Left cardiac atrium (tissue), 4 donors: ENCODE results near the gene N4BP2. TPM values are rescaled to one million over a fixed set of nuclear protein-coding genes. Genes with fewer than 3 reads are reported as not detected.
"Not testable (repeated sequence)": the region's sequence is repeated elsewhere in the genome, so short reads cannot be mapped to it uniquely, and the experiment has no call there.

Experiments
- ATAC-seq, 2 donors: fragments of 200-7000 bp; cut with Tn5 transposase; one replicate each; pipeline ENCODE4 v1.9.1; 2020; ENCODE audit warnings: mild to moderate bottlenecking in 2 of 2, moderate library complexity in 2 of 2
- DNase-seq: peaks from one replicate; pipeline ENCODE4 v3.0.0-alpha.2; 2020
- intact Hi-C, 2 donors: fragments of 100-400 bp; cut with DNase I; formaldehyde crosslinking; loops; one replicate each; pipeline versions ENCODE4 v1.14.1 to v1.15.1; 2022 to 2023
- long read RNA-seq: library from polyadenylated mRNA; unstranded; transcript quantifications from one replicate; pipeline ENCODE4 v2.0.0, GENCODE V29; 2021
- total RNA-seq, 2 donors: library from RNA; stranded (reverse); fragmentation: NEBNext Ultra II Directional; extraction: Animal tissue kit (Norgen Biotek cat#: 25700); gene quantifications; one replicate each; pipeline ENCODE4 v1.2.1, GENCODE V29; 2021
- donor health status: DM: no; HTN: yes; CAD: no.
- donor health status: DM: no; HTN: yes; CAD: no; lungs with severe emphysema.
- donor health status: DM: yes; HTN: yes; CAD: no.
- donor health status: Dilated cardiomyopathy.

N4BP2 gene
- 1 to 10 TPM; 4.3 to 4.7 TPM for total RNA-seq
- long read RNA-seq, partial matches to known transcripts = 0 of 2 reads
- long read RNA-seq, other reads (novel, unspliced or antisense) = 2 of 2 reads

DNA sequence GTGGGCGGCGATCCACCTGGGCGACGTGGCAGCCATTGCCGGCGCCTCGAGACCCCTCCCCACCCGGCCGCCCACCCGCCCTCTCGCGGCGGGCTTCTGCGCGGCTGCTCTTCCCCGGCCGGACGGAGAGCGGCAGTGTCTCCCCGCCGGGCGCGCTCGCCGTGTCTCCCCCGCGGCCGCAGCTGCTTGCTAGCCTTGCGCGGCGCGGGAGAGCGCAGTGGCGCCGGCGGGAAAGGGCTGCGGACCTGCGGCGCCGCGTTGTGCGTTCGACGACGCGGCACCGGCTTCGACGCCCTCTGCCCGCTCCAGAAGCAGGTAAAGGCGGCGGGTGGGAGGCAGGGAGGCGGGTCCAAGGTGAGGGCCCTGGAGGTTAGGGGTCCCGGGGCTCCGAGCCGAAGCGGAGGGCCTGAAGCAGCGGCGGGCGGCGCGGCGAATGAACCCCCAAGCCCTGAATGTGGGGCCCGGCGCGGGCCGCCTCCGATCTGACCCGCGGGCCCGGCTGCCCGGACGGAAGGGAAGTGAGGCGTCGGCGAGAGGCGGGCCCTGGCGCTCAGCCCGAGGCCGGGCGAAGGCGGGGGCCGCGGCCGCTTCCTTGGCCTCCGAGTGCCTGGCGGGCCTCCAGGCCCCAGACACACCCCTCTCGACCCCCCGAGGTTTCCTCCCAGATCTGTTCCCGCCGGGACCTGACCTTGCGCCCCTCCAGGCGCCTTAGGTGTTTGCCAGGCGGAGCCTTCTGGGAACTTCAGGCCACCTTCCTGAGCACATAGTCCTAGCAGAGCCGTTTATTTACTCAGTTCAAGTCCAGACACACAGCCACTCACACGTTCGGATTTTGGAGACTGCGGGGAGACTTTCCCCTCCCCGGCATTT, at the start of gene N4BP2:
Gene N4BP2 (plus strand): TSS at position 135 of the 870 bp plus-strand sequence. CDS start 40,491 bp downstream, outside the sequence.
- intact Hi-C loops = loop anchor here (5.0 to 10.0 kb wide), 3 partner anchors 80 to 250 kb away; partner anchors contain the start of gene PDS5A (in 1 of the 2)
- ATAC-seq (peak; percentile 87 to 88), DNase-seq (peak; percentile 87)

DNA sequence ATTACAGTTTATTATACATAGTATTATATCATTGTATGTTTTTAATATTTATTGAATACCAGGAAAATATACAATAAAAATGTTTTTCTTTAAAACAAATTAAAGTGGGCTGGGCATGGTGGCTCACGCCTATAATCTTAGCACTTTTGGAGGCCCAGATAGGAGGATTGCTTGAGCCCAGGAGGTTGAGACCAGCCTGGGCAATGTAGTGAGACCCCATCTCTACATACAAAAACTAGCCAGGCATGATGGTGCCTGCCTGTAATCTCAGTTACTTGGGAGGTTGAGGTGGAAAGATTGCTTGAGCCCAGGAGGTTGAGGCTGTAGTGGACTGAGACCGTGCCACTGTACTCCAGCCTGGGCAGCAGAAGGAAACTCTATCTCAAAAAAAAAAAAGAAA, 40.6 kb upstream of the N4BP2 start:
- intact Hi-C loops = no loop called here
- ATAC-seq = no peak
- DNase-seq = no peak

DNA sequence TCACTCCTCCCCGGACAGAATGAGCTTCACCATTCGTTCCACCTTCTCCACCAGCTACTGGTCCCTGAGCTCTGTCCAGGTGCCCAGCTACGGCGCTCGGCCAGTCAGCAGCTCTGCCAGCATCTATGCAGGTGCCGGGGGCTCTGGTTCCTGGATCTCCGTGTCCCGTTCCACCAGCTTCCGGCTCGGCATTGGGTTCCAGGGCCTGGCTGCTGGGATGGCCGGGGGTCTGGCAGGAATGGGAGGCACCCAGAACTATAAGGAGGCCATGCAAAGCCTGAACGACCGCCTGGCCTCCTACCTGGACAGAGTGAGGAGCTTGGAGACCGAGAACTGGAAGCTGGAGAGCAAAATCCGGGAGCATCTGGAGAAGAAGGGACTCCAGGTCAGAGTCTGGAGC, 36.4 kb upstream of the N4BP2 start:
- ATAC-seq (no peak), DNase-seq (no peak)
- intact Hi-C loops = no loop called here

DNA sequence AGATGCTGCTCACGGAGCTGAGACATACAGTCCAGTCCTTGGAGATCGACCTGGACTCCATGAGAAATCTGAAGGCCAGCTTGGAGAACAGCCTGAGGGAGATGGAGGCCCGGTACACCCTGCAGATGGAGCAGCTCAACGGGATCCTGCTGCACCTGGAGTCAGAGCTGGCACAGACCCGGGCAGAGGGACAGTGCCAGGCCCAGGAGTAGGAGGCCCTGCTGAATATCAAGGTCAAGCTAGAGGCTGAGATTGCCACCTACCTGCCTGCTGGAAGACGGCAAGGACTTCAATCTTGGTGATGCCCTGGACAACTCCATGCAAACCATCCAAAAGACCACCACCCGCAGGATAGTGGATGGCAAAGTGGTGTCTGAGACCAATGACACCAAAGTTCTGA, 35.5 kb upstream of the N4BP2 start:
- DNase-seq, ATAC-seq, intact Hi-C loops: not testable (repeated sequence)

DNA sequence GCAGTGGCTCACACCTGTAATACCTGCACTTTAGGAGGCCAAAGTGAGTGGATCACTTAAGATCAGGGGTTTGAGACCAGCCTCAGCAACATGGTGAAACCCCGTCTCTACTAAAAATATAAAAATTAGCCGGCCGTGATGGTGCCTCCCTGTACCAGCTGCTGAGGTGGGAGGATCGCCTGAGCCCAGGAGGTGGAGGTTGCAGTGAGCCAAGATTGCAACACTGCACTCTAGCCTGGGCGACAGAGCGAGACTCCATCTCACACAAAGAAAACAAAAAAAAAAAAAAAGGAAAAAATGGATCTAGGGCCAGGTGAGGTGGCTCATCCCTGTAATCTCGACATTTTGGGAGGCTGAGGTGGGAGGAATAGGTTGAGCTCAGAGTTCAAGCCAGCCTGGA, 32.6 kb upstream of the N4BP2 start:
- DNase-seq, ATAC-seq, intact Hi-C loops: not testable (repeated sequence)

DNA sequence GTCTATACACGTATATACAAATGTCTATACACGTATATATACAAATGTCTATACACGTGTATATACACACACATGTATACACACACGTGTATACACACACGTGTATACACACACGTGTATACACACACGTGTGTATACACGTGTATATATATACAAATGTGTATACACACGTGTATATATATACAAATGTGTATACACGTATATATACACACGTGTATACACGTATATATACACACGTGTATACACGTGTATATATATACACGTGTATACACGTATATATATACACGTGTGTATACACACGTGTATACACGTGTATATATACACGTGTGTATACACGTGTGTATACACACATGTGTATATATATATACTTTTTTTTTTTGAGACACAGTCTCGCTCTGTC, 23.9 kb upstream of the N4BP2 start:
- intact Hi-C loops = no loop called here
- no peak for ATAC-seq
- no peak for DNase-seq

DNA sequence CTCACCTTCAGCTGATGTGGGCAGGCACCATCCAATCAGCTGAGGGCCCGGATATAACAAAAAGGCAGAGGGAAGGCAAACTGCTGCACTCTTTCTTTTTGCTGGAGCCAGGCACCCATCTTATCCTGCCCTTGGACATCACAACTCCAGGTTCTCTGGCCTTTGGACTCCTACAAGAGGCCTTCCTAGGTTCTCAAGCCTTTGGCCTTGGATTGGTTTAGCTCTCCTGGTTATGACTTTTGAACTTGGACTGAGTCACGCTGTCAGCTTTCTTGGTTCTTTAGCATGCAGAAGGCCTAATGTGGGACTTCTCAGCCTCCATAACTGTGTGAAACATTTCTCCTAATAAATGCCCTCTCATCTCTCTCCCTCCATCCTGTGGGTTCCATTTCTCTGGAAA, 23.0 kb upstream of the N4BP2 start:
- no peak for ATAC-seq
- no peak for DNase-seq
- intact Hi-C loops = no loop called here

DNA sequence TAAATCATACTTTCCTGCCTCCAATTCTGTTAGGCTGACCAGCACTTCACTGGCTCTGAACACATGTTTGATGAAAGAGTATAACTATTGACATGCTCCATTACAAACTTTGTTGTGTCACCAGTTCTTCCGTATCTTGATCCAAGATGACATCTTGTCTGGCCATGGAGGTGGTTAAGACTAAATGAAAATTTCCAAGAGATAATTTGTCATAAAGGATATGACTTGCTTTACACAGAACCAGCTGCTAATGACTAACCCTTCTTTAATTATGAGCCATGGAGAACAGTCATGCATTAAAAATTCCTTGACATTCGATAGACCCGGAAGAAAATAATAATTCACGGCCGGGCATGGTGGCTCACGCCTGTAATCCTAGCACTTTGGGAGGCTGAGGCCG, 17.7 kb upstream of the N4BP2 start:
- no peak for DNase-seq
- no peak for ATAC-seq
- intact Hi-C loops = no loop called here

DNA sequence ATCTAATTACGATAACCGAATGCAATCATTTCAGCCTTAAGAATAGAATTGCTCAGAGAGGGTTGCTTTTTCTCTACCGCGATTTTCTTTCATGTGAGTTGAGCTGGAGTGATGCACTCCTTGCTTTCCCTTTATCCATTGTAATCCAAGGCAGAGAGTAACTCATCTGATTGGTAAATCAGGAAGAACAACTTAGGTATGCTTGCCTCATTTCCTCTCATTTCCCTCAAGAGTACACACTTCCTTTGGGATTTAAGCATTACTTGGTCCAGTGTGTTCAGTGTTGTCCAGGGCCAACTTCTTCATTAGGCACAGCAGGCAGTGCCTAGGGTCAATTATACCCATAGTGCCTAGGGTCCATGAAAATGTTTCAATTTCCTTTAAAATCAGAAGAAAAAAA, 15.7 kb upstream of the N4BP2 start:
- intact Hi-C loops = no loop called here
- no peak for ATAC-seq

DNA sequence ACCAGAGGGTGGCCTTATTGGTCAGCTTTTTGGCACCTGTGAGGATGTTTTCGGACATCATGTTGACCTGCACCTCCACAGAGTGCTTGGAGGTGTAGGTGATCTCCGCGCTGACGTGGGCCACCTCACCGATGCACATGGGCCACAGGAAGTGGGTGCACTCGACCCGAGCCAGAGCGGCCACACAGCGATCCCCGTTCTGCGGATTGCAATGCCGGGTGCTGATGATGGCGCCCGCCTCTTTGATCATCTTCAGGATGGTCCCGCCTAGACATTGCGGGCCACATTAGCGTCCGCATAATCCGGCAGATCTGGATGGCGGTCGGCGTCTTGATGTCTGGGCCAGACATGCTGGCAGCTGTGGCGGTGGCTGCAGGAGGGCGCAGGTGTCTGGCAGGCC, 12.9 kb upstream of the N4BP2 start:
- ATAC-seq (no peak), DNase-seq (no peak)
- intact Hi-C loops = no loop called here

More for the DNA sequence above, 15.7 kb upstream of the N4BP2 start:
- no peak for DNase-seq

DNA sequence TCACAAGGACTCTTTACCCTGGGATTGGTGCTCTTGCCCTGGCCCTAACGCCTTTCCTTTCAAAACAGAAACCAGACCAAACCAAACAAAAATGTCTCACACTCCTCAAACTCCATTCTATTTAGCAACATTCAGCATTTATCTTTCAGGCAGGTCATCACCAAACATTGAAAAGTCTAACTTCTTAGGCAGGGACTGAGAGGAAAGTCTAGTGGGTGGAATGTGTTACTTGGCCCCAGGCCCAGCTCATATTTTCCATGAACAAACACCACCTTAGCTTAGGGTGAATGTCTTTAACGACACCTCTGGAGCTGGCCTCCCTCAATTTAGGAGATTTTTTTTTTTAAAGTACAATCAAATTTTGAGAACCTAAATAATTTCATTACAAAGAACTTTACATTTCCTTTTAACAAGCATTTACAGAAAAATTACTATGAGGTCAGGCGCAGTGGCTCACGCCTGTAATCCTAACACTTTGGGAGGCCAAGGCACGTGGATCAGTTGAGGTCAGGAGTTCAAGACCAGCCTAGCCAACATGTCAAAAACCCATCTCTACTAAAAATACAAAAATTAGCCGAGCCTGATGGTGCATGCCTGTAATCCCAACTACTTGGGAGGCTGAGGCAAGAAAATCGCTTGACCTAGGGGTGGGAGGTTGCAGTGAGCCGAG, 10.2 kb upstream of the N4BP2 start:
- intact Hi-C loops = no loop called here
- peak; percentile 72 to 94 for ATAC-seq
- peak; percentile 57 for DNase-seq

DNA sequence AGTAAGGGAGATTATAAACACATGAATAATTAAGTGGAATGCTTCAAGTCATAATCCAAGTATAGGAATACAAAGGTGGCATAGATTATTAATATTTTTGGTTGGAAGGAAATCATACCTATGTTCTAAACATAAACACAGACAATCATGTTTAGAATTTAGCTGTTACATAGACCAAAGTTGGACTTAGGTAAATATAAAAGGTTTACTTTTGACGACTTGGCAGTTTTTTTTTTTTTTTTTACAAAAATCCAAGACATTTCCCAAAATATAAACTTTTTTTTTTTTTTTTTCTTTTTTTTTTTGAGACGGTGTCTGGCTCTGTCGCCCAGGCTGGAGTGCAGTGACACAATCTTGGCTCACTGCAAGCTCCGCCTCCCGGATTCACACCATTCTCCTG, 3.5 kb upstream of the N4BP2 start:
- no peak for ATAC-seq
- DNase-seq = no peak
- intact Hi-C loops = loop anchor here in 1 of 2 donors (10.0 kb wide), 1 partner anchor 252 kb away; no protein-coding TSS in a partner anchor

DNA sequence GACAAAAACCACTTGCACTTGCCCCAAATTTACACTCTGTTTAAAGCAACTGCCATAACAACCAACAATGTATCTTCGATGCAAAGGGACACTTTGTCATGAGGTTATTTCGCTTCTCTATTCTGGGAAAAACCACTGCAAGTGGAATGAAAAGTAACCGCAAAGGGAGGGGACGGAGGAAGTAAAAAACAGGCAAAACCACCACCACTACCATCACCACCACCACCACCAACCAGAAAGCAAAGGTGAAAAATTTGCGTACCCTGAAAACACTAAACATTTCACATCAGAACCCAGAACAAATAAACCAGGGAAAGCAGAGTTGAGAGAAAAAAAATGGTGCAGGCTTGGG, 1.2 kb upstream of the N4BP2 start:
- intact Hi-C loops = loop anchor here (5.0 to 10.0 kb wide), 3 partner anchors 78 to 252 kb away; partner anchors contain the start of gene PDS5A (in 1 of the 2)
- no peak for ATAC-seq
- no peak for DNase-seq

DNA sequence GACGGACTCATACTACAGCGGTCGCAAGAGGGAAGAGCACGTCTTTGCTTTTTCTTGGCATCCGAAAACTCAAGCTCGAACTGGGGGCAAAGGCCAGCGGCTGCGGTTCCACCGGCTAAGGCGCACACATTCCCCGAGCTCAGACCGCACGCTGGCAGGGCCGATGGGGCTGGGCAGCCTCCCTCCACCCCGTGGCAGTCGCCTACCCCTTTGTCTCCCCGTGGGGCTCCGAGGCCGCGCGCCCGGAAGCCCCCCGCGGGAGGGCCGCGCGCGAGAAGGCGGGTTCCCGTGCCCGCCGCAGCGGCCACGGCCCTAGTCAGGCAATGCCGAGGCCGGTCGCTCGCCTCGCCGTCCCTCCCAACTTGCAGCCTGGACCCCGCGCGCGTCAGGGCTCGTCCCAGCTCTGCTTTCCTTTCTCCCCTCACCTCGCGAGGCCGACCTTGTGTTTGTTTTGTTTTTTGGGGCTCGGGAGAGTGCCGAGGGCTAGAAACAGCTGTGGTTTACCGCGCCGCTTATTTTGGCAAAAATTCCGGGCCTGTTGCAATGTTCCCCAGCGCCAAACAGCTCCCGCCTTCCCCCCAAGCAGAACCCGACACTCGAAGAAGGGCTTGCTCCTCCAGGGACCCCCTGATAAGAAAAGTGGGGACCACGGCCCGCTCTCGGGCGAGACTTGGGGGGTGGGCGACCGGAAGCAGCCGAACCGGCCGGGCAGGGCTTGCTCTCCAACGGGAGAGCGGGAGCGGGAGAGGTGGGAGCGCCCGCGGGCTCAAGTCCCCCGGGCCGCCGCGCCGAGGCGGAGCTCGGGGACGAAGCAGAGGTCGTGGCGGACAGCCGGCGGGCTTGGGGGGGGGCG, 561 bp upstream of the N4BP2 start:
- peak; percentile 74 for DNase-seq
- intact Hi-C loops = loop anchor here (5.0 to 10.0 kb wide), 3 partner anchors 79 to 251 kb away; partner anchors contain the start of gene PDS5A (in 1 of the 2)
- peak; percentile 47 to 55 for ATAC-seq

DNA sequence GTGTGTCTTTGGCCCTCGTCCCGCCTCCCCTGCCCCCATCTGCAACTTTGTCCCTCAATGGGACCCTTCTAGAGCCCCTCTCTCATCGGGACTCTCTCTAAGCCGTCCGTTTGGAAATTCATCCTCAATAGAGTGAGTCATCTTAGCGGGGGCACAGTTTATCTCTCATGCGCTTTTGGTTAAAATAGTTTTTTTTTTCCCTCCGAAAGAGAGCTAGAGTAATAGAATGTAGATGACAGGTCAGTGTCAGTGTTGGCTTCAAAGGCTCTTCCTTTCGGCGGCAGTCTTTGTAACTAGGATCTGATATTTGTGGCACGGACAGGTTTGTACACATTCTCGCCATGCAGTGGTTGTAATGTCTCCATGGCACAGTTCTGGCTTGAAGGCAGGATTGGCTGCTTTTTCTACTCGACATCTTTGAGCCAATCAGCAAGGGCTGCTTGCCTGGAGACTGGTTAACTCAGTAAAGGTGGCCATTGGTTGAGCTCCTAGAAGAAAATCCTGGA, 989 bp downstream of the N4BP2 start:
- peak; percentile 75 to 80 for ATAC-seq
- intact Hi-C loops = loop anchor here (5.0 to 10.0 kb wide), 3 partner anchors 80 to 250 kb away; partner anchors contain the start of gene PDS5A (in 1 of the 2)
- DNase-seq = peak; percentile 75

DNA sequence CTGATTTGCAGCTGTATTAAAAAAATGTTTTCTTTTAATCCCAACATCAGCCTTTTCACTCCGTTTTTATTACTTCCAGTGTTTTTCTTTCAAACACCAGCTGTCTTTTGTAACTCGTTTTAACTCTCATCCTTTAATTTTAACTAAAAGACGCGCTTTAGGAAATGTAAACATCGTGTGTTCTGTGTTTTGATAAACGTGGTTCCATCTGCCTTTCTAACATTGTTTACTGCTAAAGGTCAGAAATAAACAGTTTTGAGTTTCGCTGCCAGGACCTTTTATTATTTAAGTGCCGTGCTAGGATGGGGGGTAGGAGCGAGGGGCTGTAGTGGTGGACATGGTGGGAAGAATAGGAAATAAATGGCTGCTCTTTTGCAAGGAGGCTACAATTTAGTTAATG, 1.5 kb downstream of the N4BP2 start:
- no peak for DNase-seq
- intact Hi-C loops = loop anchor here (5.0 to 10.0 kb wide), 3 partner anchors 81 to 249 kb away; partner anchors contain the start of gene PDS5A (in 1 of the 2)

DNA sequence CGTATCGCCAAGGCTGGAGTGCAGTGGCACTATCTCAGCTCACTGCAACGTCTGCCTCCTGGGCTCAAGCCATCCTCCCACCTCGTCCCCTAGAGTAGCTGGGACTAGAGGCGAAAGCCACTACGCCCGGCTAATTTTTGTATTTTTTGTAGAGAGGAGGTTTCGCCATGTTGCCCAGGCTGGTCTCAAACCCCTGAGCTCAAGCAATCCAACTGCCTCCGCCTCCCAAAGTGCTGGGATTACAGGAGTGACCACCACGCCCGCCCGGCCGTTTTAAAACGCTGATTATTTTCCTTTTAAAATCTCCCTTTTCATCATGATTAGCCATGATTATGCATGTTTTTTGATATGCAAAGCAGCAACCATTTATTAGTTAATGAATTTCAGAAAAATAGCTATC, 2.2 kb downstream of the N4BP2 start:
- DNase-seq (no peak), ATAC-seq (no peak)
- intact Hi-C loops = loop anchor here (5.0 to 10.0 kb wide), 3 partner anchors 82 to 248 kb away; partner anchors contain the start of gene PDS5A (in 1 of the 2)

More for the DNA sequence above, 1.5 kb downstream of the N4BP2 start:
- ATAC-seq = no peak

DNA sequence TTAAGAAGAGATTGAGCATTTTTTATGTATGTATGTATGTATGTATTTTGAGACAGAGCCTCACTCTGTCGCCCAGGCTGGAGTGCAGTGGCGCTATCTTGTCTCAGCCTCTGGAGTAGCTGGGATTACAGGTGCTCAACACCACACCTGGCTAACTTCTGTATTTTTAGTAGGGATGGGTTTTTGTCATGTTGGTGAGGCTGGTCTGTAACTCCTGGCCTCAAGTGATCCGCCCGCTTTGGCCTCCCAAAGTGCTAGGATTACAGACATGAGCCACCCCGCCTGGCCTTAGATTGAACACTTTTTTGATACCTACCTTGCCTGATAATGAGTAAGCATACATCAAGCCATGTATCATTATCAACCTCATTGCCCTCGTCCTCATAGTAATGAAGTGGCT, 2.7 kb downstream of the N4BP2 start:
- intact Hi-C loops = loop anchor here (5.0 to 10.0 kb wide), 3 partner anchors 82 to 248 kb away; partner anchors contain the start of gene PDS5A (in 1 of the 2)
- ATAC-seq = no peak
- no peak for DNase-seq

DNA sequence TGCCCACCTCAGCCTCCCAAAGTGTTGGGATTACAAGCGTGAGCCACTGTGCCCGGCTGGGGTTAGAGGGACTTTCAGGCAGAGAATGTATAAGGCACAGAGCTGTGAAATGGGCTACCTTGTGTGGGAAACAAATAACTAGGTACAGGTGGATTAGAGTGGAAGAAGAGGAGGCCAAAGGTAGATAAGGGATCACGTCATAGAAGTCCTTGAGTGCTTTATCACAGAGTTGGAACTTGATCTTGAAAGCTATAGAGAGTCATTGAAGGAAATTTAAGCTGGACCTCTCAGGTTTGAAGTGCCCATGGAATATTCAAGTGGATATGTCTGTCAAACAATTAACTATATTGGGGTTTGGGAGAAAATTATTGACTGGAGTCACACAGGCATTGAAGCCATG, 8.4 kb downstream of the N4BP2 start:
- intact Hi-C loops = no loop called here
- DNase-seq (no peak), ATAC-seq (no peak)
